IPS-20b (cell line): ENCODE measurements around the gene NUP153.
"Not testable (repeated sequence)": the region's sequence is repeated elsewhere in the genome, so short reads cannot be mapped to it uniquely, and the experiment has no call there.

Experiments
- H3K27ac ChIP-seq: one replicate; pipeline ENCODE4 v1.5.1; 2013; ENCODE audit warnings: low read length
- H3K27me3 ChIP-seq: 2 replicates; pipeline ENCODE4 v1.6.1; 2013; ENCODE audit warnings: mild to moderate bottlenecking, low read length, inconsistent platforms; ENCODE audit not compliant: insufficient read depth
- H3K36me3 ChIP-seq: 2 replicates; pipeline ENCODE4 v1.6.1; 2013; ENCODE audit warnings: low read depth, mild to moderate bottlenecking, inconsistent platforms, low read length, moderate library complexity; ENCODE audit not compliant: insufficient read depth
- H3K4me1 ChIP-seq: 2 replicates; pipeline ENCODE4 v1.6.1; 2013; ENCODE audit warnings: mild to moderate bottlenecking, control low read depth, inconsistent platforms, low read length, moderate library complexity; ENCODE audit not compliant: insufficient read depth
- H3K4me3 ChIP-seq: 2 replicates; pipeline ENCODE4 v1.5.1; 2013; ENCODE audit warnings: mild to moderate bottlenecking, low read length, inconsistent platforms
- H3K9ac ChIP-seq: 2 replicates; pipeline ENCODE4 v1.6.1; 2013; ENCODE audit warnings: low read depth, mild to moderate bottlenecking, inconsistent platforms, low read length, moderate library complexity
- H3K9me3 ChIP-seq: 2 replicates; pipeline ENCODE4 v1.6.1; 2013; ENCODE audit warnings: mild to moderate bottlenecking, low read depth, low read length, inconsistent platforms; ENCODE audit not compliant: insufficient read depth

The NUP153 gene

GRCh38 chr6:17709476-17709875 lies 2.8 kb upstream of the NUP153 start:
- Histone ChIP-seq H3K9ac (no peak overlapping the region), H3K36me3 (no peaks in the 10 kb centered on the region), H3K4me3 (no peak overlapping the region), H3K9me3 (no peaks in the 10 kb centered on the region), H3K4me1 (0 out of 2 replicates have a peak, but pooled peaks cover 5% of the 10 kb centered on the region), H3K27ac (no peak overlapping the region), H3K27me3 (no peaks in the 10 kb centered on the region)

GRCh38 chr6:17708035-17708434 lies 1.3 kb upstream of the NUP153 start:
- H3K36me3 ChIP-seq, H3K27me3 ChIP-seq, H3K9ac ChIP-seq, H3K9me3 ChIP-seq, H3K4me1 ChIP-seq, H3K27ac ChIP-seq, H3K4me3 ChIP-seq: not testable (repeated sequence)

GRCh38 chr6:17707371-17707651 lies 586 bp upstream of the NUP153 start:
- Histone ChIP-seq H3K27me3 (no peaks in the 10 kb centered on the region), H3K9me3 (no peaks in the 10 kb centered on the region), H3K4me3 (peak overlapping the region; percentile 96), H3K4me1 (peaks cover 7% of the 10 kb centered on the region; the same call in 1 of the 2 replicates), H3K9ac (peak overlapping the region; percentile 64; the same call in 1 of the 2 replicates), H3K27ac (peak overlapping the region; percentile 20), H3K36me3 (no peaks in the 10 kb centered on the region)

- Histone ChIP-seq H3K36me3 (no peaks in the 10 kb centered on the region), H3K9ac (peak overlapping the region; percentile 98), H3K4me1 (peaks cover 10% of the 10 kb centered on the region), H3K27me3 (no peaks in the 10 kb centered on the region), H3K9me3 (no peaks in the 10 kb centered on the region), H3K4me3 (peak overlapping the region; percentile 96), H3K27ac (peak overlapping the region; percentile 93)
These were observed 746 bp downstream of the NUP153 start for GRCh38 chr6:17705778-17706579.

GRCh38 chr6:17705428-17705777 lies 1.3 kb downstream of the NUP153 start:
- Histone ChIP-seq H3K36me3 (no peaks in the 10 kb centered on the region), H3K9me3 (no peaks in the 10 kb centered on the region), H3K27ac (peak overlapping the region; percentile 93), H3K27me3 (no peaks in the 10 kb centered on the region), H3K4me1 (peaks cover 10% of the 10 kb centered on the region), H3K4me3 (peak overlapping the region; percentile 96), H3K9ac (peak overlapping the region; percentile 98)

- Histone ChIP-seq H3K27me3 (no peaks in the 10 kb centered on the region), H3K9ac (no peak overlapping the region), H3K4me1 (peaks cover 10% of the 10 kb centered on the region), H3K4me3 (0 out of 2 replicates have a peak overlapping the region, but pooled peaks have one; percentile 14), H3K36me3 (0 out of 2 replicates have a peak, but pooled peaks cover 3% of the 10 kb centered on the region), H3K9me3 (no peaks in the 10 kb centered on the region), H3K27ac (no peak overlapping the region)
These were observed 3.5 kb downstream of the NUP153 start for GRCh38 chr6:17703256-17703694.

GRCh38 chr6:17700421-17701416 lies 6.0 kb downstream of the NUP153 start:
- Histone ChIP-seq H3K4me3 (no peak overlapping the region), H3K4me1 (peaks cover 5% of the 10 kb centered on the region), H3K9ac (no peak overlapping the region), H3K27ac (no peak overlapping the region), H3K9me3 (no peaks in the 10 kb centered on the region), H3K27me3 (no peaks in the 10 kb centered on the region), H3K36me3 (peaks cover 3% of the 10 kb centered on the region; the same call in 1 of the 2 replicates)

- Histone ChIP-seq H3K27me3 (no peaks in the 10 kb centered on the region), H3K4me3 (no peak overlapping the region), H3K36me3 (peaks cover 17% of the 10 kb centered on the region), H3K9me3 (no peaks in the 10 kb centered on the region), H3K4me1 (no peaks in the 10 kb centered on the region; the same call in 1 of the 2 replicates), H3K27ac (no peak overlapping the region), H3K9ac (no peak overlapping the region)
These were observed 14.7 kb downstream of the NUP153 start for GRCh38 chr6:17691925-17692538.

GRCh38 chr6:17688481-17688880 lies 18.2 kb downstream of the NUP153 start:
- Histone ChIP-seq H3K4me1 (peaks cover 14% of the 10 kb centered on the region), H3K36me3 (peaks cover 36% of the 10 kb centered on the region), H3K27ac (no peak overlapping the region), H3K27me3 (no peaks in the 10 kb centered on the region), H3K9ac (no peak overlapping the region), H3K9me3 (no peaks in the 10 kb centered on the region), H3K4me3 (no peak overlapping the region)

- peaks cover 49% of the 10 kb centered on the region for H3K36me3 ChIP-seq
- no peak overlapping the region for H3K9ac ChIP-seq
- no peak overlapping the region for H3K27ac ChIP-seq
These were observed 19.6 kb downstream of the NUP153 start for GRCh38 chr6:17687136-17687535.

GRCh38 chr6:17684134-17684533 lies 22.6 kb downstream of the NUP153 start:
- no peaks in the 10 kb centered on the region for H3K9me3 ChIP-seq
- no peaks in the 10 kb centered on the region for H3K27me3 ChIP-seq
- H3K4me3 ChIP-seq = no peak overlapping the region
- H3K9ac ChIP-seq = no peak overlapping the region
- peaks cover 31% of the 10 kb centered on the region for H3K4me1 ChIP-seq
- H3K27ac ChIP-seq = no peak overlapping the region
- peaks cover 64% of the 10 kb centered on the region for H3K36me3 ChIP-seq

More at GRCh38 chr6:17687136-17687535, 19.6 kb downstream of the NUP153 start:
- H3K9me3 ChIP-seq = no peaks in the 10 kb centered on the region
- H3K4me1 ChIP-seq = peaks cover 16% of the 10 kb centered on the region
- no peak overlapping the region for H3K4me3 ChIP-seq
- no peaks in the 10 kb centered on the region for H3K27me3 ChIP-seq
